ENCODE data around the gene GPER1.

- no peak for TF ChIP-seq CTCF (conservative IDR thresholded peaks at IDR 0.05; ENCODE audit: low read depth in 2 of 2)
- no peak for TF ChIP-seq POLR2AphosphoS5 (IDR thresholded peaks at IDR 0.05; ENCODE audit: low read depth)
- TF ChIP-seq CREB1 (CRISPR knock-in tag; IDR thresholded peaks at IDR 0.05; ENCODE audit: low read depth): no peak
- no peak for TF ChIP-seq EZH2 (IDR thresholded peaks at IDR 0.05; ENCODE audit: low read depth, unreplicated experiment)
- TF ChIP-seq JUNB (IDR thresholded peaks at IDR 0.05; ENCODE audit: unreplicated experiment): no peak
- no peak for TF ChIP-seq EZH2phosphoT487 (IDR thresholded peaks at IDR 0.05; ENCODE audit: unreplicated experiment)
These were observed 24.2 kb downstream of the GPER1 start for GRCh38 chr7:1112109-1112508.
